Activated CD4-positive, alpha-beta T cell treated with anti-CD3 and anti-CD28 coated beads, Interleukin-2, amount 50 U/mL, for 1 hour (primary cell): Measurements from ENCODE around the gene GNAS-AS1.

Experiments
- DNase-seq: peaks from one replicate; pipeline ENCODE4 v3.0.0-alpha.2; 2020

Gene GNAS-AS1

DNA sequence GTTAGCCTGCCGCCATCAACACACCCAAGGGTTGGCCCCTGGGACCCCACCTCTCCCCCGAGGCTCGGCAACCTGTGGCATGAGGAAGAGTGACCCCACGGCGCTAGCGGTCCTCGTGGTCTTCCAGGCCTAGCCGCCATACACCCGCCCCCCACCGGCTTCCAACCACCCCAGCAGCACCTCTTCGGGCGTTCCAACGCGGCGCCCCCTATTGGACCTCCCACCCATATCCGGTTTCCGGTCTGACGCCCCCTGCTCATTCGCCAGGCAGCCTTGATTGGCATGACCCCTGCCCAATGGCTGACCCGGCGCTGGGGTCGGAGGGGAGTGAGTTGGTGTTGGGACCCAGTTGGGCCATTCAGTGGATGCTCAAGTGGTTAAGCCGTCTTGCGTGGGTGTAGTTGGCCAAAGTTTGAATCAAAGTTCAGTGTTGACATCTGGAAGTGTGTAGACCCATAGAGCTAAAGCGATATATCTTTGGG is at the start of gene GNAS-AS1:
Gene GNAS-AS1, minus strand, starts transcription at position 210 of the 482 bp plus-strand sequence.
- peak; percentile 77 for DNase-seq

GRCh38 chr20:58900397-58900796 is 49.7 kb upstream of the GNAS-AS1 start:
- no peak for DNase-seq

GRCh38 chr20:58899512-58899911 is 48.8 kb upstream of the GNAS-AS1 start:
- DNase-seq: no peak

- no peak for DNase-seq
These were observed 48.1 kb upstream of the GNAS-AS1 start for GRCh38 chr20:58898629-58899408.

GRCh38 chr20:58897488-58897887 is 46.8 kb upstream of the GNAS-AS1 start:
- no peak for DNase-seq

GRCh38 chr20:58896820-58897219 is 46.1 kb upstream of the GNAS-AS1 start:
- no peak for DNase-seq

- DNase-seq: no peak
These were observed 44.9 kb upstream of the GNAS-AS1 start for GRCh38 chr20:58895448-58896180.

DNA sequence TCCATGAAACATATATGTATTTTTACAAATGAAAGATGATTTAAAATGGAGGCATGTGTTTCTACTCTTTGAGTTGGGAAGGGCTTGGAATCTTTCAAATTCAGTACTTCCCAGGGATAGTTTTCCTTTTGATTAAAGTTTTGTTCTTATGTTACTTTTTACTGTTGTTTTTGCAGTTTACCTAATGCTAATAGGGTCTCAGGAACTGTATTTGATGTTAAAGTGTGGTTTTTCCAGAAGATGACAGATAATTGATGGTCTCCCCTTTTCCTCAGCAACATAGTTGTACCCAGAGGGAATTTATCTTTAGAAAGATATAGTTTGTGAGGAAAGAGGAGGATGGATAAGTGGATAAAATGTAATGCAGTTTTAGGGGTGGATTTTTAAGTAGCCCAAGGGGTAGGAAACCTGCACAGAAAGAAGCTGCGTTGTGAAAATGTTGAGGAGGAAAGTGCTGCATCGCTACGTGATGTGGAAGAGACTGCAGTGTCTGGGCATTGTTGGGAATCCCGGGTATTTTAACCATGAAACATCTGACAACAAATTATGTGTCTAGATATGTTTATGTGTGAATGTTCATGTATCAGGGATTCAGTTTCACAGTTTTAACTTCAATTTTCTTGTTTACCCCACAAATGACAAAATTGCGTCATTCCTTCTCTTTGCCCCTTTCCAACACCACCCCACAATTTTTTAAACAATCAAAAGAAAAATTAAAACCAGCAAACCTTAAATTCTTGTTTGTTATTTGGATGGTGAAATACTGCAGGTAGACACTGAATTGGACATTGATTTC is 44.1 kb upstream of the GNAS-AS1 start:
- no peak for DNase-seq

DNA sequence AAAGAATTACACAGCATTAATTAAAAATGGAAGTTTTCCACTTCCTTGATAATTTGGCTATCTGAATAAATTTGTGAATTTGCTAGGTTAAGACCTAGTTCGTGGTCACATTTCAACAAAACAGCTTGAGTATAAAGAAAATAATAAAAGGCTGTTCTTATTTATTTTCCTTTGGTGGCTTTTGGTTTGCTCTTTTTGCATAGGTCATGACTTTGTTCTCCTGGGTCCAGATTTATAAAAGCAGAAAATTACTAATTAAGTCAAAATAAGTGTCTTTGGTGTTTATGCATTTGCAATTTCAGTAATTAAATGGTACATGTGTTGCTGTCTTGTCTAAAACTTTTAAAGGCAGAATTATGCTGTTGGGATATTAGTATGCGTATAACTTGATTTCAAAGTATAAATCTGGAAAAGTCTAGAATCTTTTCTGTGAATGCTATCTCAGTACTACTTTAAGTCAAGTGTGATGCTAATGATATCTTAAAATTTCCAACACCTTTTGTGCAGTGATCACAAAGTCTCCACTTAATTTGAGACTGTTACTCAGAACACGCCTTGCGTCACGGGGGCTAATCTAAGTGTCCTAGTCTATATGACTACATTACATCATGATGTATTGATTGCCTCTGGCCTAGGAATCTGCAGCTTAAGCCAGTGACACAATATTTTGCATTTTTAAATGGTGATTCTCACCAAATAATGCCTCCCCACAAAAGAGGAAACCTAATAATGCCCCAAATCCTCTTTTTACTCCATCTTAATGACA is 42.8 kb upstream of the GNAS-AS1 start:
- peak; percentile 28 for DNase-seq

DNA sequence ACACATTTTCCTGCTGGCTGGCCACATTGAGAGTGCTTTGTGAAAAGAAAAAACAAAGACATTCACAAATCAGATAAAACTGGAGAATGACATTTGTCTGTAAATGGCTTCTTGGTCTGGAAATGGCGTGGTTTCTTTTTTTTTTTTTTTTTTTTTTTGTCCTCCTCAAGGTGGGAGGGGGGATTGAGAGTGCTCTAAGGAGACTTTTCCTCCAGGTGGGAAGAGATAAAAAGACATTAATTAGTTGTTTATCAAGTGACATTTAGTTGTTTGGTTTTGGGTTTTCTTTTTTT is 42.2 kb upstream of the GNAS-AS1 start:
- DNase-seq: no peak

- DNase-seq: peak; percentile 72
These were observed 41.6 kb upstream of the GNAS-AS1 start for GRCh38 chr20:58892141-58892931.

GRCh38 chr20:58891718-58892140 is 41.0 kb upstream of the GNAS-AS1 start:
- DNase-seq: peak; percentile 30

DNA sequence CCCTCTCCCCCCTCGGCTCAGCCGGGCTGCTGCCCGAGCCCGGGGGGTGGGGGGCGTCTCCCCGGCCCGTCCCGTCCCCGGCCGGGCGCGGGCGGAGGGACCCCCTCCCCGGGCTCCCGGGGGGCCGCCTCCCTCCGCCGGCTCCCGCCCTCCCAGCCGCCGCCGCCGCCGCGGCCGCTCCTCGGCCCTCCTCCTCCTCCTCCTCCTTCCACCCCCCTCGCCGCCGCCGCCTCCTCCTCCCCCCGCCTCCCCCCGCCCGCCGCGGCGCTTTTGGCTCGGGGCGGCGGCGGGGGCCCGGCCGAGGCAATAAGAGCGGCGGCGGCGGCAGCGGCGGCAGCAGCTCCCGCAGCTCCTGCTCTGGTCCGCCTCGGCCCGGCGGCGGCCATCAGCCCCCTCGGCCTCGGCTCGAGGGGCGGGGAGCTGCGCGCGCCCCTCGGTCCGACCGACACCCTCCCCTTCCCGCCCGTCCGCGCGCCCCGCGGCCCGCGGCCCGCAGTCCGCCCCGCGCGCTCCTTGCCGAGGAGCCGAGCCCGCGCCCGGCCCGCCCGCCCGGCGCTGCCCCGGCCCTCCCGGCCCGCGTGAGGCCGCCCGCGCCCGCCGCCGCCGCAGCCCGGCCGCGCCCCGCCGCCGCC is 40.5 kb upstream of the GNAS-AS1 start:
- peak; percentile 80 for DNase-seq

- DNase-seq: peak; percentile 63
These were observed 39.9 kb upstream of the GNAS-AS1 start for GRCh38 chr20:58890518-58891085.

GRCh38 chr20:58889798-58890517 is 39.3 kb upstream of the GNAS-AS1 start:
- DNase-seq: peak; percentile 40

DNA sequence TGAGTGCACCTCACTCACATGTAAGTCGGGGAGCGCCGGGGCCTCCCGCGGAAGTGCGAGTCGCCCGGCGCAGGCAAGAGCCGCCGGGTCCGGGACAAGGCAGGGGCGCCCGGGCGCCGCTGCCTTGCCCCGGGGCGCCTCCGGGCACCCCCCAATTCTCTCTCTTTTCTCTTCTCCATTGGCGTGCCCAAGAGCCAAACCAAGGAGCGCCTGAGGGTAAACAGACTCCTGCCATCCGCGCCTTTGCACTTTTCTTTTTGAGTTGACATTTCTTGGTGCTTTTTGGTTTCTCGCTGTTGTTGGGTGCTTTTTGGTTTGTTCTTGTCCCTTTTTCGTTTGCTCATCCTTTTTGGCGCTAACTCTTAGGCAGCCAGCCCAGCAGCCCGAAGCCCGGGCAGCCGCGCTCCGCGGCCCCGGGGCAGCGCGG is 38.6 kb upstream of the GNAS-AS1 start:
- no peak for DNase-seq

GRCh38 chr20:58888521-58889333 is 38.0 kb upstream of the GNAS-AS1 start:
- DNase-seq: peak; percentile 81

DNA sequence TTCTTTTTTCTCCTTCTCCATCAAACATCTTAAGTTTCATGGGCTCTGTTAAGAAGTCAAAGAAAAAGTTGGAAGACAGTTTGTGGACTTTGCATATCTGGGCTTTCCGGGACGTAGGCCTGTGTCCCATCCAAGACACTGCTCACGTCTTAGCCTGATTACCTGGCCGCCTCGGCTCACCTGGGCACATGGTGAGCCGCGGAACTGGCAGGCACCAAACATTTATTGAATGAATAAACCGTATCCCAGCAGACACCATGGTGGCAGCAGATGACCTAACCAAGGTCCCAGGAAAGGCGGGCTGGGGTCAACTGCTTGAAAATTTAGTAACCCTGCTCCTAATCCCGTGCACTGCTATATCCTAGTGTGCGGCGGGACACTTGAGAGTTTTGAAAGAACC is 37.4 kb upstream of the GNAS-AS1 start:
- no peak for DNase-seq

DNA sequence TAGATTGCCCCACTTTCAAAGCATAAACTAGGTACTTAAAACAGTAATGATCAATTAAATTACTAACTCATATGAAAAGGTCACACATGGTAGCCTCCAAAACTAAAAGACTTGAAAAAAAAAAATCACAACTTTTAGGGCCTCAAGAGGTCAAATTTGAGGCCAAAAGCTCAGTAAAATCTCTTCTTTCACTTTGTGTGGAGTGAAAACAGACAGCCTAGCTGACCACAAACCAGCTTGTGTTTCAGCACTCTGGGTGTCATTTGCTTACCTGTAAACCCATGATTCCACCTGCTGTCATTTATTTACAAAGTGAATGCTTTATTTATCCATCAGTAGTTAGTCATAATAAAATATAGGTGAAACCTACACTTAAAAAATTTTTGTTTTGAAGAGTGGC is 35.8 kb upstream of the GNAS-AS1 start:
- no peak for DNase-seq
